ENCODE results near the gene EPS8L1.

DNA sequence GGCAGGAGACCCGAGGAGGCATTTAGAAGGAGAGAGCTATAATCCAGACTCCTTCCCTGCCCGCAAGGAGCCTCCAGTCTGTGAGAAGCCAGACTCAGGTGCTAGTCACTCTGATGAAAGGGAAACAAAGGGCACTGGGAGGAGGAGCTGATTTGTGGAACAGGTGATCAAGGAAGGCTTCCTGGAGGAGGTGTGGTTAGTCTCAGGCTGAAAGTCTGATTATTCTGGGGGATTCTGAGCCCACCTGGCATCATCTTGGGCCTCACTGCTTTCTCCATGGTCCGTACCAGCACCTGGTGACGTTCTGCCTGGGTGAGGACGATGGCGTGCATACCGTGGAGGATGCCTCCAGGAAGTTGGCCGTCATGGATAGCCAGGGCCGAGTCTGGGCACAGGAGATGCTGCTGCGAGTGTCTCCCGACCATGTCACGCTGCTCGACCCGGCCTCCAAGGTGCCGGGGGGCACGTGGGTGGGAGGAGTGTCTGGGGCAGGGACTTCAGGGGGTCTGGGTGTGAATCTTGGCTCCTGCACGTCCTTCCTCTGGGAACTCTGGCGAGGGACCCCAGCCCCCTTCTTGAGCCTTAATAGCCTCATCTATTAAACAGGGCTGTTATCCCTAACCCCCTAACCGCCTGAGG, 3.9 kb downstream of the EPS8L1 start:
- no peak for TF ChIP-seq POLR2A (IDR thresholded peaks at IDR 0.05)
- TF ChIP-seq, protein P1, sequence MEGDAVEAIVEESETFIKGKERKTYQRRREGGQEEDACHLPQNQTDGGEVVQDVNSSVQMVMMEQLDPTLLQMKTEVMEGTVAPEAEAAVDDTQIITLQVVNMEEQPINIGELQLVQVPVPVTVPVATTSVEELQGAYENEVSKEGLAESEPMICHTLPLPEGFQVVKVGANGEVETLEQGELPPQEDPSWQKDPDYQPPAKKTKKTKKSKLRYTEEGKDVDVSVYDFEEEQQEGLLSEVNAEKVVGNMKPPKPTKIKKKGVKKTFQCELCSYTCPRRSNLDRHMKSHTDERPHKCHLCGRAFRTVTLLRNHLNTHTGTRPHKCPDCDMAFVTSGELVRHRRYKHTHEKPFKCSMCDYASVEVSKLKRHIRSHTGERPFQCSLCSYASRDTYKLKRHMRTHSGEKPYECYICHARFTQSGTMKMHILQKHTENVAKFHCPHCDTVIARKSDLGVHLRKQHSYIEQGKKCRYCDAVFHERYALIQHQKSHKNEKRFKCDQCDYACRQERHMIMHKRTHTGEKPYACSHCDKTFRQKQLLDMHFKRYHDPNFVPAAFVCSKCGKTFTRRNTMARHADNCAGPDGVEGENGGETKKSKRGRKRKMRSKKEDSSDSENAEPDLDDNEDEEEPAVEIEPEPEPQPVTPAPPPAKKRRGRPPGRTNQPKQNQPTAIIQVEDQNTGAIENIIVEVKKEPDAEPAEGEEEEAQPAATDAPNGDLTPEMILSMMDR (IDR thresholded peaks at IDR 0.05), result no peak
- no peak for TF ChIP-seq POLR2AphosphoS5 (IDR thresholded peaks at IDR 0.05; ENCODE audit: insufficient read depth in 1 of 2, low read depth in 1 of 2)
